D721Med (cell line): ENCODE data around the gene CDYL.

Source experiments
- DNase-seq: peaks from one replicate; pipeline ENCODE4 v3.0.0; 2011; ENCODE audit warnings: low spot score; ENCODE audit not compliant: insufficient read length
- FAIRE-seq: peaks from 2 replicates; lab custom pipeline; 2011; peaks lifted over from hg19 to GRCh38; lab: Jason Lieb, UNC
- CTCF ChIP-seq: IDR thresholded peaks from 2 replicates; pipeline ENCODE4 v1.5.1; 2012; ENCODE audit warnings: mild to moderate bottlenecking, control low read depth; ENCODE audit not compliant: insufficient read depth; ENCODE audit errors: missing control alignments

Gene CDYL

DNA sequence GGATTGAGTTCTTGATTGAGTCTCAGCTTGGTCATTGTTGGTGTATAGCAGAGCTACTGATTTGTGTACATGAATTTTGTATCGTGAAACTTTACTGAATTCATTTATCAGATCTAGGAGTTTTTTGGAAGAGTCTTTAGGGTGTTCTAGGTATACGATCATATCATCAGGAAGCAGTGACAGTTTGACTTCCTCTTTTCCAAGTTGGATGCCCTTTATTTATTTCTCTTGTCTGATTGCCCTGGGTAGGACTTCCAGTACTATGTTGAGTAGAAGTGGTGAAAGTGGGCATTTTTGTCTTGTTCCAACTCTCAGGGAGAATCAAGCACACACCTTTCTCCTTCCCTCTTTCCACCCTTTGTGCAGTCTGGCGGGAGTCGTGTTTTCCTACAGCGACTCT, 201.3 kb downstream of the CDYL start:
- DNase-seq, result no peak
- TF ChIP-seq CTCF, result no peak
- no peak for FAIRE-seq

DNA sequence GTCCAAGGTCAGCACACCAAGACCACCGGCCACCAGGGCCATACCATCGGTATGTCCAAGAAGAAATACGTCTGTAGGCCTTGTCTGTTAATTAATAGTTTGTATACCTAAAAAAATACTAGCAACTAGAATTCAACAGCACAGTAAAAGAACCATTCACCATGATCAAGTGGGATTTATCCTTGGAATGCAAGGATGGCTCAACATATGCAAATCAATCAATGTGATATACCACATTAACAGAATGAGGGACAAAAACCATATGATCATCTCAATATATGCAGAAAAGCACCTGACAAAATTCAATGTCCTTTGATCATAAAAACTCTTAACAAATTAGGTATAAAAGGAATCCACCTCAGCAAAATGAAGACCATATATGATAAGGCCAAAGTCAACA, 203.2 kb downstream of the CDYL start:
- no peak for TF ChIP-seq CTCF
- FAIRE-seq, result no peak
- DNase-seq, result no peak

- no peak for TF ChIP-seq CTCF
- DNase-seq (no peak), FAIRE-seq (no peak)
Observed at GRCh38 chr6:4981761-4982160, 205.6 kb downstream of the CDYL start.

GRCh38 chr6:4983322-4983721, 207.1 kb downstream of the CDYL start:
- no peak for TF ChIP-seq CTCF
- FAIRE-seq, result no peak
- no peak for DNase-seq

- DNase-seq (no peak), FAIRE-seq (no peak)
- TF ChIP-seq CTCF, result no peak
Observed at GRCh38 chr6:4986999-4987398, 210.8 kb downstream of the CDYL start.

- FAIRE-seq (no peak), DNase-seq (no peak)
- TF ChIP-seq CTCF, result no peak
Observed at GRCh38 chr6:4987432-4987831, 211.2 kb downstream of the CDYL start.

DNA sequence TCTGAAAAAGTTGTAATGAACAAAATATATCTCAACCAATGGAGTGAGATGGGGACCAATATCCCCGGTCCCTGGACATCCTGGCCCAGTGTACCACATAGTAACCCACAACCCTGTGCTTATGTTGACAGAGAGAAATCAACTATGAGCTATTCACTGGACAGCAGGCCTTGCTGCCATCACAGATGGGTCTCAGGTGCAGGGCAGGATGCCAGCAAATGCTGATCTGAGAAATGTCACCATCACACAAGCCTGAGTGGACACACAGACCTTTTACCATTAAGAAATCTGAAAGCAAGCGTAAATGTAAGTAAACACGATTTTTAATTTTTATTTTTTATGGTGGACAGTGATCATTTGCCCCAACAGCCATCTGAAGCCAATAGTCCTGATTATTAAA, 218.5 kb downstream of the CDYL start:
- TF ChIP-seq CTCF, result no peak
- DNase-seq (no peak), FAIRE-seq (no peak)
